Endothelial cell of umbilical vein (primary cell): ENCODE measurements around the gene SEPTIN10. TPM values are rescaled to one million over a fixed set of nuclear protein-coding genes. Genes with fewer than 3 reads are reported as not detected.

Experiments
- BruUV-seq: library from RNA; stranded (reverse); fragments of 400-500 nt; replicated peaks from 2 replicates; lab custom pipeline; 2021; lab: Mats Ljungman, UMichigan
- CTCF ChIA-PET: fragments of 300-600, 350-600 bp; sonication (Branson Sonifier 250); formaldehyde crosslinking; loops from one replicate; lab custom pipeline; 2021; ENCODE audit warnings: antibody characterized with exemption, inconsistent platforms; lab: Charles Lee
- POLR2A ChIA-PET: fragments of 300-600, 350-600 bp; sonication (Branson Sonifier 250); formaldehyde crosslinking; loops from one replicate; lab custom pipeline; 2021; ENCODE audit warnings: antibody characterized with exemption, inconsistent platforms; lab: Charles Lee
- DNase-seq: peaks from one replicate; pipeline ENCODE4 v3.0.0-alpha.2; 2011; ENCODE audit warnings: low read depth, low spot score
- FAIRE-seq: peaks from 2 replicates; lab custom pipeline; 2011; peaks lifted over from hg19 to GRCh38; lab: Jason Lieb, UNC
- H2AFZ ChIP-seq: 2 replicates; pipeline ENCODE4 v1.6.0; 2012; ENCODE audit warnings: low read depth, low read length, control low read depth, inconsistent platforms
- H3K27ac ChIP-seq: 2 replicates; pipeline ENCODE4 v1.5.1; 2011; ENCODE audit warnings: low read depth, mild to moderate bottlenecking, control low read depth, low read length, moderate library complexity; ENCODE audit not compliant: insufficient read depth
- H3K27me3 ChIP-seq, 2 experiments: 2 replicates each; pipeline versions ENCODE4 v1.6.0 to v1.6.1; 2011; ENCODE audit warnings: low read length in 2 of 2, mixed read lengths in 1 of 2; ENCODE audit not compliant: control insufficient read depth in 2 of 2, insufficient read depth in 2 of 2
- H3K36me3 ChIP-seq, 2 experiments: 2 replicates in 1 of 2; 3 replicates in 1 of 2; pipeline ENCODE4 v1.5.1; 2011; ENCODE audit warnings: low read length in 2 of 2, mild to moderate bottlenecking in 1 of 2, moderate library complexity in 1 of 2; ENCODE audit not compliant: control insufficient read depth in 2 of 2, insufficient read depth in 2 of 2; ENCODE audit errors: extremely low read depth in 1 of 2
- H3K4me1 ChIP-seq: 3 replicates; pipeline ENCODE4 v1.5.1; 2011; ENCODE audit warnings: mild to moderate bottlenecking, low read length; ENCODE audit not compliant: control insufficient read depth, insufficient read depth; ENCODE audit errors: extremely low read depth
- H3K4me2 ChIP-seq: 2 replicates; pipeline ENCODE4 v1.6.1; 2011; ENCODE audit warnings: low read length, control low read depth, mixed read lengths; ENCODE audit not compliant: insufficient read depth
- H3K4me3 ChIP-seq, 3 experiments: fragments of 200-600 bp in 1 of 3; sonication (generic), shearing (Covaris generic) in 1 of 3; replicated peaks in 1 of 3; 2 replicates each; pipeline ENCODE4 v1.5.1; 2011 to 2016; ENCODE audit warnings: control low read depth in 3 of 3, low read length in 3 of 3, mild to moderate bottlenecking in 2 of 3, inconsistent platforms in 1 of 3, low read depth in 1 of 3, moderate library complexity in 1 of 3; ENCODE audit not compliant: insufficient read depth in 1 of 3
- H3K79me2 ChIP-seq: 2 replicates; pipeline ENCODE4 v1.6.0; 2012; ENCODE audit warnings: low read length, inconsistent platforms; ENCODE audit not compliant: control insufficient read depth, insufficient read depth
- H3K9ac ChIP-seq: replicated peaks from 2 replicates; pipeline ENCODE3; 2011; ENCODE audit warnings: low read length, control low read depth; ENCODE audit not compliant: insufficient read depth; ENCODE audit errors: extremely low read depth
- H3K9me1 ChIP-seq: replicated peaks from 3 replicates; pipeline ENCODE4 v1.6.0; 2011; ENCODE audit warnings: mild to moderate bottlenecking, low read length; ENCODE audit not compliant: control insufficient read depth, insufficient read depth; ENCODE audit errors: extremely low read depth
- H3K9me3 ChIP-seq: replicated peaks from 2 replicates; pipeline ENCODE4 v1.5.1; 2012; ENCODE audit warnings: low read length, inconsistent platforms; ENCODE audit not compliant: control insufficient read depth, insufficient read depth
- H4K20me1 ChIP-seq: replicated peaks from 2 replicates; pipeline ENCODE3; 2011; ENCODE audit warnings: mild to moderate bottlenecking, low read length; ENCODE audit not compliant: control insufficient read depth, insufficient read depth; ENCODE audit errors: extremely low read depth
- EZH2 ChIP-seq: IDR thresholded peaks from 2 replicates; pipeline ENCODE4 v1.6.1; 2012; ENCODE audit warnings: borderline replicate concordance, low read depth, mild to moderate bottlenecking, moderate library complexity, low read length, inconsistent platforms; ENCODE audit not compliant: severe bottlenecking
- FOS ChIP-seq: IDR thresholded peaks from 2 replicates; pipeline ENCODE4 v1.6.1; 2011; ENCODE audit warnings: mild to moderate bottlenecking, low read length, moderate library complexity, borderline replicate concordance; ENCODE audit not compliant: insufficient read depth
- GATA2 ChIP-seq: IDR thresholded peaks from 2 replicates; pipeline ENCODE4 v1.7.0; 2011; ENCODE audit warnings: low read depth, mild to moderate bottlenecking, moderate library complexity, mixed read lengths, low read length; ENCODE audit not compliant: insufficient read length, insufficient read depth
- JUN ChIP-seq: IDR thresholded peaks from 2 replicates; pipeline ENCODE4 v1.6.1; 2011; ENCODE audit warnings: borderline replicate concordance, low read depth; ENCODE audit not compliant: insufficient read length, insufficient read depth
- MYC ChIP-seq: IDR thresholded peaks from one replicate; pipeline ENCODE4 v1.6.1; 2011; ENCODE audit warnings: mild to moderate bottlenecking, low read depth, low read length
- POLR2A ChIP-seq: IDR thresholded peaks from 2 replicates; pipeline ENCODE4 v1.6.1; 2012; ENCODE audit warnings: low read depth, mild to moderate bottlenecking, control low read depth, low read length
- POLR2AphosphoS5 ChIP-seq: IDR thresholded peaks from 2 replicates; pipeline ENCODE4 v1.6.1; 2012; ENCODE audit warnings: low read depth, mild to moderate bottlenecking, control low read depth, low read length, moderate library complexity; ENCODE audit not compliant: insufficient read depth
- dilution Hi-C: fragments of 300-500 bp; cut with MboI; formaldehyde crosslinking; loops from one replicate; pipeline ENCODE4 v1.15.0; 2019; ENCODE audit warnings: low sequenced_read_pairs; ENCODE audit not compliant: extremely low pct_ligation_motif_present
- intact Hi-C: fragments of 100-400 bp; cut with micrococcal nuclease; formaldehyde crosslinking; loops from one replicate; pipeline ENCODE4 v1.10.0; 2022
- polyA plus RNA-seq, 4 experiments: library from polyadenylated mRNA; depleted of rRNA in 3 of 4; stranded (reverse) in 3 of 4; unstranded in 1 of 4; fragments of >200 nt; gene quantifications; 2 replicates each; pipeline versions ENCODE4 v1.2.1 to v1.2.3, GENCODE V29; 2011 to 2012; ENCODE audit warnings: missing spikeins in 1 of 4
- total RNA-seq: library from RNA; stranded (reverse); gene quantifications from 2 replicates; pipeline ENCODE4 v1.2.3, GENCODE V29; 2021
- TF ChIP-seq, protein P1 (sequence below), 2 donors: IDR thresholded peaks; 1 replicate in 1 of 2; 2 replicates in 1 of 2; pipeline ENCODE4 v1.5.1; 2011; ENCODE audit warnings: low read length in 2 of 2, mild to moderate bottlenecking in 2 of 2, moderate library complexity in 2 of 2, control low read depth in 1 of 2, inconsistent platforms in 1 of 2, low read depth in 1 of 2; ENCODE audit not compliant: insufficient read depth in 1 of 2; ENCODE audit errors: extremely low read depth in 1 of 2
- TF ChIP-seq, protein P2 (sequence below): IDR thresholded peaks from 2 replicates; pipeline ENCODE4 v1.6.1; 2011; ENCODE audit not compliant: insufficient read depth, insufficient read length

Gene SEPTIN10
- total and polyA plus RNA-seq, 2 donors (not counting 3 experiments of a cell fraction or from before 2014, with no cell fraction given) = 26.1 to 121 TPM

DNA sequence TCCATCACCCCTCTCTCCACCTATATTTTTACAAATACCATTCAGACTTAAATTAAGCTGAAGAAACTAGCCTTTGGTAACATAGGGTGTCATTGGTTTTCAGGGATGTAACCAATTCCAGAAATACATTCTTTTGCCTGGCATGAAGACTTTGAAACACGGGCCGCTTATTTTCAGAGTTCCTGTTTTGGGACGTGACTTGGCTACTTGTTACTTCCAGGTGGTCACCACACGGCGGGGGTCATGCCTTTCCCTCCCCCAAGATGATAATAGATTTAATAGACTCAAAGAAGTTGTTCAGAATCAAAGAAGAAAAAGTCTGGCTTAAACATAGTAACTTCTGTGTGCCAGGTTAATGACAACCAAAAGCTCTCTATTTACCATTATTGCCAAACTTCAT is 110.6 kb downstream of the SEPTIN10 start:
- no peak for DNase-seq
- intact Hi-C loops = no loop called here
- no peak for FAIRE-seq
- dilution Hi-C loops = no loop called here
- ChIA-PET POLR2A (no interaction called here), CTCF (no interaction called here)
- Histone ChIP-seq H4K20me1 (no peaks in the 10 kb centered on the region), H3K4me3 (no peak overlapping the region), H3K9me1 (no peaks in the 10 kb centered on the region), H3K36me3 (no peaks in the 10 kb centered on the region), H3K4me1 (peaks cover 4% of the 10 kb centered on the region), H3K9ac (no peak overlapping the region), H3K4me2 (no peak overlapping the region), H3K9me3 (no peaks in the 10 kb centered on the region), H3K79me2 (no peaks in the 10 kb centered on the region), H2AFZ (no peak overlapping the region), H3K27me3 (no peaks in the 10 kb centered on the region), H3K27ac (no peak overlapping the region)
- TF ChIP-seq EZH2 (no peak), GATA2 (no peak), JUN (no peak), POLR2AphosphoS5 (no peak), MYC (no peak), FOS (no peak), POLR2A (no peak)
- TF ChIP-seq, protein P1, sequence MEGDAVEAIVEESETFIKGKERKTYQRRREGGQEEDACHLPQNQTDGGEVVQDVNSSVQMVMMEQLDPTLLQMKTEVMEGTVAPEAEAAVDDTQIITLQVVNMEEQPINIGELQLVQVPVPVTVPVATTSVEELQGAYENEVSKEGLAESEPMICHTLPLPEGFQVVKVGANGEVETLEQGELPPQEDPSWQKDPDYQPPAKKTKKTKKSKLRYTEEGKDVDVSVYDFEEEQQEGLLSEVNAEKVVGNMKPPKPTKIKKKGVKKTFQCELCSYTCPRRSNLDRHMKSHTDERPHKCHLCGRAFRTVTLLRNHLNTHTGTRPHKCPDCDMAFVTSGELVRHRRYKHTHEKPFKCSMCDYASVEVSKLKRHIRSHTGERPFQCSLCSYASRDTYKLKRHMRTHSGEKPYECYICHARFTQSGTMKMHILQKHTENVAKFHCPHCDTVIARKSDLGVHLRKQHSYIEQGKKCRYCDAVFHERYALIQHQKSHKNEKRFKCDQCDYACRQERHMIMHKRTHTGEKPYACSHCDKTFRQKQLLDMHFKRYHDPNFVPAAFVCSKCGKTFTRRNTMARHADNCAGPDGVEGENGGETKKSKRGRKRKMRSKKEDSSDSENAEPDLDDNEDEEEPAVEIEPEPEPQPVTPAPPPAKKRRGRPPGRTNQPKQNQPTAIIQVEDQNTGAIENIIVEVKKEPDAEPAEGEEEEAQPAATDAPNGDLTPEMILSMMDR (IDR thresholded peaks at IDR 0.05; ENCODE audit: extremely low read depth in 1 of 2, insufficient read depth in 1 of 2, low read depth in 1 of 2, low read length in 2 of 2) = no peak
- TF ChIP-seq, protein P2, sequence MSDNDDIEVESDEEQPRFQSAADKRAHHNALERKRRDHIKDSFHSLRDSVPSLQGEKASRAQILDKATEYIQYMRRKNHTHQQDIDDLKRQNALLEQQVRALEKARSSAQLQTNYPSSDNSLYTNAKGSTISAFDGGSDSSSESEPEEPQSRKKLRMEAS = no peak
- no TSS peak for BruUV-seq
